HG02642 (cell line): ENCODE measurements around the gene TAF11L7.
"Not testable (repeated sequence)": the region's sequence is repeated elsewhere in the genome, so short reads cannot be mapped to it uniquely, and the experiment has no call there.

Experiments used
- ATAC-seq: cut with Tn5 transposase; IDR thresholded peaks from one replicate; pipeline ENCODE4 v1.9.1; 2021; ENCODE audit warnings: mild to moderate bottlenecking; ENCODE audit not compliant: unreplicated experiment, poor library complexity

The TAF11L7 gene

GRCh38 chr5:17585658-17586057 lies at the start of gene TAF11L7:
Gene TAF11L7 (minus strand): TSS chr5:17585758.
- not testable (repeated sequence) for ATAC-seq

DNA sequence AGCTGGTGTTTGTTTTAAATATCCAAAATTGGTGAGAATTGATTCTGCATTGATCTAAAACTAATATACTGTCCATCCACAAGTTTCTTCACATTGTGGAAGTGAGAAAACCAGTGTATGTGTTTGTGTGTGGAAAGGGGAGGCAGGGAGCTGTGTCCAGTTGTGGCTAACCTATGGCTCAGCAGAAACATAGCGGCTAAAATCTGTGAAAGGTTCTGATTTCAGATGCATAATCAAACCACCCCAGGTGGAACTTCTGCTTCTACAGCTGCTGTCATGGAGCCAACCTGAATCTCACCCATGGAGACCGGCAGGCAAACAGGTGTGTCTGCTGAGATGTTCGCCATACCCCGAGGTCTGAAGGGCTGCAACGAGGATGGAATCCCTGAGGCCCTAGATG lies 48.6 kb upstream of the TAF11L7 start, which contains the start of gene TAF11L14:
TSS of gene TAF11L14 (plus strand) at position 301 of the 400 bp plus-strand sequence.
- ATAC-seq: no peak

DNA sequence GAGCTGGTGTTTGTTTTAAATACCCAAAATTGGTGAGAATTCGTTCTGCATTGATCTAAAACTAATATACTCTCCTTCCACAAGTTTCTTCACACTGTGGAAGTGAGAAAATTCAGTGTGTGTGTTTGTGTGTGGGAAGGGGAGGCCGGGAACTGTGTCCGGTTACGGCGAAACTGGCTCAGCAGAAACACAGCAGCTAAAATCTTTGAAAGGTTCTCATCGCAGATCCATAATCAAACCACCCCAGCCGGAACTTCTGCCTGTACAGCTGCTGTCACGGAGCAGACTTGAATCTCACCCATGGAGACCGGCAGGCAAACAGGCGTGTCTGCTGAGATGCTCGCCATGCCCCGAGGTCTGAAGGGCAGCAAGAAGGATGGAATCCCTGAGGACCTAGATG lies 46.2 kb upstream of the TAF11L7 start, which contains the start of gene TAF11L13:
TSS of gene TAF11L13 (plus strand) at position 301 of the 400 bp plus-strand sequence.
- ATAC-seq: not testable (repeated sequence)

DNA sequence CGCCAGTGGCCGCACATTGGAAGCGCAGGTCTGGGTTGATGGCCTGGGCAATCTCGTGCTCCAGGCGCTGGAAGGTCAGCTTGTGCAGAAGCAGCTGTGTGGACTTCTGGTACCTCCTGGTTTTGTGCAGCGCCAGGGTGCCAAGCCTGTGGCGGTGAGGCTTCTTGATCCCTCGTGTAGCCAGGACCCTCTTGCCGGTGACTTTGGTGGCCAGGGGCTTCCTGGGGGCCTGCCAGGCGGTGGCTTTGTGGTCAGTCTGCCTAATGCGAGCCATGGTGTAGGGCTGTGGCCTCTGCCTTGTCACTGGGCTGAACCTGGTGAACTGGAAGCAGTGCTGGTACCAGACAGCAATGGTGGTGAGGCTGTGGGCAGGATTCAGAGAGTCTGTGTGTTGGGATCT lies 40.1 kb upstream of the TAF11L7 start:
- ATAC-seq: no peak

DNA sequence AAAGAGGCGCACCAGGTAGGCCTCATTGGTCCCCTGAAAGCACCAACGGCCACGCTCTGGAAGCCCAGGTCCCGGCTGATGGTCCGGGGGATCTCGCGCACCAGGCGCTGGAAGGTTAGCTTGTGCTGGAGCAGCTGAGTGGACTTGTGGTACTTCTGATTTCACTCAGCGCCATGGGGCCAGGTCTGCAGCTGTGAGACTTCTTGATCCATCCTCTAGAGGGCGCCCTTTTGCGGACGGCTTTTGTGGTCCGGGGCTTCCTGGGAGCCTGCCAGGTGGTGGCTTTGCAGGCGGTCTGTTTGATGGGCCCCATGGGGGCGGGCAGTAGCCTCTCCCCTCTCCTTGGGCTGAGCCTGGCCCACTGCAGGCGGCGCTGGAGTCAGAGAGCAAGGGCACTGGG lies 35.1 kb upstream of the TAF11L7 start:
- no peak for ATAC-seq

GRCh38 chr5:17619354-17619753 lies 33.8 kb upstream of the TAF11L7 start:
- ATAC-seq: no peak

DNA sequence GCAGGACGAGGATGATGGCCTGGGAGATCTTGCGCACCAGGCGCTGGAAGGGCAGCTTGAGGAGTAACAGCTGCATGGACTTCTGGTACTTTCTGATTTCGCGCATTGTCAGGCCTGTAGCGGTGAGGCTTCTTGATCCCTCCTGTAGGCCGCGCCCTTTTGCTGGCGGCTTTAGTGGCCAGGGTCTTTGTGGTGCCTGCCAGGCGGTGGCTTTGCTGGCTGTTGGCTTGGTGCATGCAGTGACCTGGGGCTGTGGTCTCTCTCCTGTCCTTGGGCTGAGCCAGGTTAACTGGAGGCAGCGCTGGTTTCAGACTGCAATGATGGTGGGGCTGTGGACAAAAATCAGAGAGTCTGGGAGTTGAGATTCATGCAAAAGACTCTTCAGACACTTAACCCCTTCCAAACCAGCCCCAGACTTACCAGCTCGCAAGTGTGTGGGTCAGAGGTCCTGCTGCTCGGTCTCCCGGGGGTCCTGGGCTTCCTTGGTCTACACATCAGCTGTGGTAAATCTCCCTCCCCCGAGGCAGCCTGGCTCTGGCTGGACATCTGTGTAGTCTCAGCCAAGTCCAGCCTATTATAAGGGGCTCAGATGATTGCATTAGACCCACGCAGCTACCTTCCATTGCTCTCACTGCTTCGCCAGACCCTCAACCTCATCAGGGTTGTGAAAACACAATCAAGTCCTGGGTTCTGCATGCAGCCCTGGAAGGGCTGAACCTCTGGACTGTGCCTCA lies 29.5 kb upstream of the TAF11L7 start:
- ATAC-seq: no peak

DNA sequence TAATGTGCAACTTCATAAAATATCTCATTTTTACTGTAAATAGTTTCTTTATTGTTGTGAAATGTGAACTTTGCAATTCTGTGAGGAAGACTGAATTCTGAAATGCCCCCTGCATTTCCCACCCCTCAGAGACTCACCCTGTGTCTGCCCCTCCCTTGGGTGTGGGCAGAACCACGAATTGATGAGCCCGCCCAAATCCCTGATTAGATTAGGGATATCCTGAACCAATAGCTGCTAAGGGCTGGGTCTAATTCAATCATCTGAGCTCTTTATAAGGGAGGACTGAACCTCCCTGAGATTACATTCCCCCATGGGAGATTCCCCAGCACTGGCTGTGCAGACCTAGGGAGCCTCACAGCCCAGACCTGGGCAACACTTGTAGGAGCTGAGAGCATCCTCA lies 24.5 kb upstream of the TAF11L7 start, which contains the start of gene TAF11L12:
TSS of gene TAF11L12 (plus strand) at position 301 of the 400 bp plus-strand sequence.
- ATAC-seq: not testable (repeated sequence)

- ATAC-seq: not testable (repeated sequence)
Observed at GRCh38 chr5:17607461-17607860, 21.9 kb upstream of the TAF11L7 start.

DNA sequence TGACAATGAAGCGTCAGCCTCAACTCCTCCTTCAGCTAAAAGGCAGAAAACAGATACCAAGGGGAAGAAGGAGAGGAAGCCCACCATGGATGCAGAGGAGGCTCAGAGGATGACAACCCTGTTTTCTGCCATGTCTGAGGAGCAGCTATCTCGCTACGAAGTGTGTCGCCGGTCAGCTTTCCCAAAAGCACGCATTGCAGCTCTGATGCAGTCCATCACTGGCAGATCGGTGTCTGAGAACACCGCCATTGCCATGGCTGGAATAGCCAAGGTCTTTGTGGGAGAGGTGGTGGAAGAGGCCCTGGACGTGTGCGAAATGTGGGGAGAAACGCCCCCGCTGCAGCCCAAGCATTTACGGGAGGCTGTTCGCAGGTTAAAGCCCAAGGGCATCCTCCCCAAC lies 19.4 kb upstream of the TAF11L7 start:
- ATAC-seq: no peak

GRCh38 chr5:17603880-17604279 lies 18.3 kb upstream of the TAF11L7 start, which contains the start of gene TAF11L11:
Gene TAF11L11 (plus strand): TSS chr5:17604183.
- not testable (repeated sequence) for ATAC-seq

- ATAC-seq: not testable (repeated sequence)
Observed at GRCh38 chr5:17597728-17598127, 12.2 kb upstream of the TAF11L7 start, which contains the start of gene TAF11L10. Gene TAF11L10 (minus strand): TSS chr5:17597828.

DNA sequence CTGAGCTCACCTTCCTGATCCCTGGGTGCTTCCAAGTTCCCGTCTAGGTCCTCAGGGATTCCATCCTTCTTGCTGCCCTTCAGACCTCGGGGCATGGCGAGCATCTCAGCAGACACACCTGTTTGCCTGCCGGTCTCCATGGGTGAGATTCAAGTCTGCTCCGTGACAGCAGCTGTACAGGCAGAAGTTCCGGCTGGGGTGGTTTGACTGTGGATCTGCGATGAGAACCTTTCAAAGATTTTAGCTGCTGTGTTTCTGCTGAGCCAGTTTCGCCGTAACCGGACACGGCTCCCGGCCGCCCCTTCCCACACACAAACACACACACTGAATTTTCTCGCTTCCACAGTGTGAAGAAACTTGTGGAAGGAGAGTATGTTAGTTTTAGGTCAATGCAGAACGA lies 8.7 kb upstream of the TAF11L7 start, which contains the start of gene TAF11L9:
TSS of gene TAF11L9 (minus strand) at position 140 of the 400 bp plus-strand sequence.
- ATAC-seq: not testable (repeated sequence)

GRCh38 chr5:17590860-17591259 lies 5.3 kb upstream of the TAF11L7 start, which contains the start of gene TAF11L8:
Gene TAF11L8 (minus strand): TSS chr5:17590960.
- ATAC-seq: not testable (repeated sequence)
